ENCODE measurements around the gene BPNT1. TPM values are rescaled to one million over a fixed set of nuclear protein-coding genes. Genes with fewer than 3 reads are reported as not detected.

BPNT1 gene
- total and polyA plus RNA-seq, 2 donors (not counting 3 experiments of a cell fraction or from before 2014, with no cell fraction given), result 20.3 to 29.0 TPM

DNA sequence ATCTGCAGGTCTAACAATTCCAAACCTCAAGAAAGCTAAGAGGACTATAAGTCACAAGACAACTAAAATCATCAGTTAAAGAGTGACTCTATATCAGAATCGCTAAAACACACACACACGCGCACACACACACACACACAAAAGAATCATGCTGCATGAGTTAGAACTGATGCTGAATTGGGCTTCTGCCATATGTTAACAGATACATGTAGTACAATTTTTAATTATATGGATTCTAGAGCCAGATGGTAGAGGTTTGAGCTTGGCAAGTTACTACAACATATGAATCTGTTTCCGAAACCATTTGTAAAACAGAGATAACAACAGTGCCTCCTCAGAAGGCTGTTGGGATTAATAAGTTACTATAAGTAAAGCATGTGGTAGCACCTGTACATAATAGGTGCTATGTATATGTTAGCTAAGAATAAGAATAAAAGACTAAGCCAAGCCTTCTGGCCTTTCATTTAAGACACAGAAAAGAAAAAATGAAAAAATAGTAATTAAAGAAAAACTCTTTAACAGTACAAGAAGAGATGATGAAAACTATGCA lies 61.2 kb downstream of the BPNT1 start:
- Histone ChIP-seq H3K9ac (replicated peaks; ENCODE audit: extremely low read depth, insufficient read depth, low read length) (no peak overlapping the region), H3K27me3 (ENCODE audit: control insufficient read depth in 2 of 2, insufficient read depth in 2 of 2, low read length in 2 of 2) (no peaks in the 10 kb centered on the region), H2AFZ (ENCODE audit: low read depth, low read length) (no peak overlapping the region), H3K4me2 (ENCODE audit: insufficient read depth, low read length) (no peak overlapping the region), H4K20me1 (replicated peaks; ENCODE audit: control insufficient read depth, extremely low read depth, insufficient read depth, low read length) (peaks cover 2% of the 10 kb centered on the region), H3K4me1 (ENCODE audit: control insufficient read depth, extremely low read depth, insufficient read depth, low read length) (no peaks in the 10 kb centered on the region), H3K9me1 (replicated peaks; ENCODE audit: control insufficient read depth, extremely low read depth, insufficient read depth, low read length) (no peaks in the 10 kb centered on the region), H3K9me3 (replicated peaks; ENCODE audit: control insufficient read depth, insufficient read depth, low read length) (no peaks in the 10 kb centered on the region), H3K4me3 (replicated peaks in 1 of 3; ENCODE audit: insufficient read depth in 1 of 3, low read depth in 1 of 3, low read length in 3 of 3) (no peak overlapping the region), H3K79me2 (ENCODE audit: control insufficient read depth, insufficient read depth, low read length) (no peaks in the 10 kb centered on the region), H3K27ac (ENCODE audit: insufficient read depth, low read depth, low read length) (no peak overlapping the region), H3K36me3 (ENCODE audit: control insufficient read depth in 2 of 2, extremely low read depth in 1 of 2, insufficient read depth in 2 of 2, low read length in 2 of 2) (peaks cover 0 to 10% of the 10 kb centered on the region in 2 experiments)
- intact Hi-C loops (cut with micrococcal nuclease), result no loop called here
- DNase-seq (ENCODE audit: low read depth, low spot score), result no peak
- CTCF ChIA-PET, result no interaction called here
- dilution Hi-C loops (cut with MboI; ENCODE audit: extremely low pct_ligation_motif_present, low sequenced_read_pairs), result no loop called here
- no peak for TF ChIP-seq FOS (IDR thresholded peaks at IDR 0.05; ENCODE audit: borderline replicate concordance, insufficient read depth, low read length)
- TF ChIP-seq, protein P1, sequence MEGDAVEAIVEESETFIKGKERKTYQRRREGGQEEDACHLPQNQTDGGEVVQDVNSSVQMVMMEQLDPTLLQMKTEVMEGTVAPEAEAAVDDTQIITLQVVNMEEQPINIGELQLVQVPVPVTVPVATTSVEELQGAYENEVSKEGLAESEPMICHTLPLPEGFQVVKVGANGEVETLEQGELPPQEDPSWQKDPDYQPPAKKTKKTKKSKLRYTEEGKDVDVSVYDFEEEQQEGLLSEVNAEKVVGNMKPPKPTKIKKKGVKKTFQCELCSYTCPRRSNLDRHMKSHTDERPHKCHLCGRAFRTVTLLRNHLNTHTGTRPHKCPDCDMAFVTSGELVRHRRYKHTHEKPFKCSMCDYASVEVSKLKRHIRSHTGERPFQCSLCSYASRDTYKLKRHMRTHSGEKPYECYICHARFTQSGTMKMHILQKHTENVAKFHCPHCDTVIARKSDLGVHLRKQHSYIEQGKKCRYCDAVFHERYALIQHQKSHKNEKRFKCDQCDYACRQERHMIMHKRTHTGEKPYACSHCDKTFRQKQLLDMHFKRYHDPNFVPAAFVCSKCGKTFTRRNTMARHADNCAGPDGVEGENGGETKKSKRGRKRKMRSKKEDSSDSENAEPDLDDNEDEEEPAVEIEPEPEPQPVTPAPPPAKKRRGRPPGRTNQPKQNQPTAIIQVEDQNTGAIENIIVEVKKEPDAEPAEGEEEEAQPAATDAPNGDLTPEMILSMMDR (IDR thresholded peaks at IDR 0.05; ENCODE audit: extremely low read depth in 1 of 2, insufficient read depth in 1 of 2, low read depth in 1 of 2, low read length in 2 of 2), result no peak
- no peak for TF ChIP-seq MYC (IDR thresholded peaks at IDR 0.05; ENCODE audit: low read depth, low read length)
- no peak for TF ChIP-seq POLR2AphosphoS5 (IDR thresholded peaks at IDR 0.05; ENCODE audit: insufficient read depth, low read depth, low read length)
- TF ChIP-seq GATA2 (IDR thresholded peaks at IDR 0.05; ENCODE audit: insufficient read depth, insufficient read length, low read depth, low read length), result no peak
- no peak for TF ChIP-seq POLR2A (IDR thresholded peaks at IDR 0.05; ENCODE audit: low read depth, low read length)
- TF ChIP-seq JUN (IDR thresholded peaks at IDR 0.05; ENCODE audit: borderline replicate concordance, insufficient read depth, insufficient read length, low read depth), result no peak
- no peak for TF ChIP-seq EZH2 (IDR thresholded peaks at IDR 0.05; ENCODE audit: borderline replicate concordance, low read depth, low read length, severe bottlenecking)
- TF ChIP-seq, protein P2, sequence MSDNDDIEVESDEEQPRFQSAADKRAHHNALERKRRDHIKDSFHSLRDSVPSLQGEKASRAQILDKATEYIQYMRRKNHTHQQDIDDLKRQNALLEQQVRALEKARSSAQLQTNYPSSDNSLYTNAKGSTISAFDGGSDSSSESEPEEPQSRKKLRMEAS (IDR thresholded peaks at IDR 0.05; ENCODE audit: insufficient read depth, insufficient read length), result no peak
- POLR2A ChIA-PET, result no interaction called here
- FAIRE-seq, result no peak
- no TSS peak for BruUV-seq (replicated peaks)

All from endothelial cell of umbilical vein (primary cell).